Naive thymus-derived CD8-positive, alpha-beta T cell (primary cell): ENCODE results near the gene XRCC1. TPM values are rescaled to one million over a fixed set of nuclear protein-coding genes. Genes with fewer than 3 reads are reported as not detected.

Experiments used
- polyA plus RNA-seq, 3 donors: library from polyadenylated mRNA; unstranded; fragments of 300-500 nt; fragmentation: Illumina TruSeq; gene quantifications; one replicate each; pipeline ENCODE4 v1.2.3, GENCODE V29; 2021
- total RNA-seq, 8 experiments: library from RNA in 2 of 8; stranded (reverse) in 2 of 8; gene quantifications; one replicate each; pipeline ENCODE4 v1.2.3 and lab custom pipeline; 2021 to 2026

Gene XRCC1
- total and polyA plus RNA-seq, 5 experiments from 2014 or later: 16.8 to 39.0 (median 34.6) TPM

Other genes starting within 250 kb of the XRCC1 start
- gene CD177, start 221.8 kb downstream of the XRCC1 start, total RNA-seq: not detected
- gene CD177, start 221.8 kb downstream of the XRCC1 start, polyA plus RNA-seq: not detected
- not detected for gene TEX101, start 160.6 kb downstream of the XRCC1 start, total RNA-seq
- not detected for gene TEX101, start 160.6 kb downstream of the XRCC1 start, polyA plus RNA-seq
- 1 to 10 TPM; 5.4 to 6.1 TPM for gene LYPD3, start 109.9 kb downstream of the XRCC1 start, total RNA-seq
- 1 to 10 TPM; 6.2 to 9.3 (median 8.3) TPM for gene LYPD3, start 109.9 kb downstream of the XRCC1 start, polyA plus RNA-seq
- 10 to 100 TPM; 46.0 to 48.6 TPM for gene PHLDB3, start 70.8 kb downstream of the XRCC1 start, total RNA-seq
- 1 to 10 TPM; 3.5 to 7.2 (median 4.5) TPM for gene PHLDB3, start 70.8 kb downstream of the XRCC1 start, polyA plus RNA-seq
- gene ETHE1, start 48.3 kb downstream of the XRCC1 start, total RNA-seq: 10 to 100 TPM; 23.9 to 24.8 TPM
- 10 to 100 TPM; 62.0 to 78.7 (median 64.5) TPM for gene ETHE1, start 48.3 kb downstream of the XRCC1 start, polyA plus RNA-seq
- 1 to 10 TPM; 5.1 to 5.3 TPM for gene ZNF575, start 42.3 kb downstream of the XRCC1 start, total RNA-seq
- 1 to 10 TPM; 1.7 to 4.1 (median 3.0) TPM for gene ZNF575, start 42.3 kb downstream of the XRCC1 start, polyA plus RNA-seq
- 1 to 10 TPM; 2.5 to 2.7 TPM for gene PINLYP, start 274 bp upstream of the XRCC1 start, total RNA-seq
- 1 to 10 TPM in 2 of 3 donors, under 1 TPM in 1; 0.68 to 2.3 (median 1.7) TPM for gene PINLYP, start 274 bp upstream of the XRCC1 start, polyA plus RNA-seq
- gene IRGQ, start 20.6 kb upstream of the XRCC1 start, total RNA-seq: 10 to 100 TPM; 14.9 to 15.7 TPM
- 1 to 10 TPM in 1 of 3 donors, under 1 TPM in 2; 0.37 to 1.1 (median 0.82) TPM for gene IRGQ, start 20.6 kb upstream of the XRCC1 start, polyA plus RNA-seq
- 10 to 100 TPM; 17.1 to 17.8 TPM for gene ZNF576, start 21.1 kb upstream of the XRCC1 start, total RNA-seq
- 10 to 100 TPM in 1 of 3 donors, 1 to 10 TPM in 2; 6.2 to 10.4 (median 9.3) TPM for gene ZNF576, start 21.1 kb upstream of the XRCC1 start, polyA plus RNA-seq
- gene SRRM5, start 36.6 kb upstream of the XRCC1 start, total RNA-seq: 1 to 10 TPM; 1.4 TPM
- gene SRRM5, start 36.6 kb upstream of the XRCC1 start, polyA plus RNA-seq: under 1 TPM in 2 of 3 donors, not detected in 1; 0.08 to 0.94 TPM
- 10 to 100 TPM; 31.2 to 31.6 TPM for gene ZNF428, start 44.1 kb upstream of the XRCC1 start, total RNA-seq
- gene ZNF428, start 44.1 kb upstream of the XRCC1 start, polyA plus RNA-seq: 10 to 100 TPM; 16.5 to 20.6 (median 18.3) TPM
- gene CADM4, start 64.3 kb upstream of the XRCC1 start, total RNA-seq: under 1 TPM; 0.39 to 0.63 TPM
- not detected for gene CADM4, start 64.3 kb upstream of the XRCC1 start, polyA plus RNA-seq
- 1 to 10 TPM; 1.3 to 1.7 TPM for gene PLAUR, start 94.6 kb upstream of the XRCC1 start, total RNA-seq
- 1 to 10 TPM in 1 of 3 donors, under 1 TPM in 1, not detected in 1; 0.71 to 1.6 TPM for gene PLAUR, start 94.6 kb upstream of the XRCC1 start, polyA plus RNA-seq
- gene IRGC, start 140.5 kb upstream of the XRCC1 start, total RNA-seq: not detected
- not detected for gene IRGC, start 140.5 kb upstream of the XRCC1 start, polyA plus RNA-seq
- 10 to 100 TPM; 48.9 to 51.9 TPM for gene SMG9, start 179.4 kb upstream of the XRCC1 start, total RNA-seq
- gene SMG9, start 179.4 kb upstream of the XRCC1 start, polyA plus RNA-seq: 1 to 10 TPM; 3.4 to 8.3 (median 8.3) TPM
- gene KCNN4, start 205.4 kb upstream of the XRCC1 start, total RNA-seq: 100 to 1,000 TPM in 1 of 2 experiments, 10 to 100 TPM in 1; 92.9 to 103 TPM
- gene KCNN4, start 205.4 kb upstream of the XRCC1 start, polyA plus RNA-seq: 10 to 100 TPM in 2 of 3 donors, 1 to 10 TPM in 1; 7.6 to 28.6 (median 11.7) TPM
- gene LYPD5, start 226.9 kb upstream of the XRCC1 start, total RNA-seq: under 1 TPM; 0.60 to 0.69 TPM
- gene LYPD5, start 226.9 kb upstream of the XRCC1 start, polyA plus RNA-seq: under 1 TPM in 2 of 3 donors, not detected in 1; 0.07 to 0.72 TPM